Measurements from ENCODE around the gene WDR36.

GRCh38 chr5:111159845-111160244, 67.7 kb downstream of the WDR36 start:
- peak; percentile 44 for TF ChIP-seq CTCF (conservative IDR thresholded peaks at IDR 0.05; ENCODE audit: low read length)
- TF ChIP-seq EZH2phosphoT487 (IDR thresholded peaks at IDR 0.05; ENCODE audit: borderline replicate concordance) = no peak

Measured in Loucy (cell line).